HG03175 (cell line): ENCODE measurements around the gene NINL.
"Not testable (repeated sequence)": the region's sequence is repeated elsewhere in the genome, so short reads cannot be mapped to it uniquely, and the experiment has no call there.

Source experiments
- ATAC-seq: cut with Tn5 transposase; IDR thresholded peaks from one replicate; pipeline ENCODE4 v1.9.1; 2021; ENCODE audit warnings: mild to moderate bottlenecking, moderate library complexity; ENCODE audit not compliant: unreplicated experiment

The NINL gene

DNA sequence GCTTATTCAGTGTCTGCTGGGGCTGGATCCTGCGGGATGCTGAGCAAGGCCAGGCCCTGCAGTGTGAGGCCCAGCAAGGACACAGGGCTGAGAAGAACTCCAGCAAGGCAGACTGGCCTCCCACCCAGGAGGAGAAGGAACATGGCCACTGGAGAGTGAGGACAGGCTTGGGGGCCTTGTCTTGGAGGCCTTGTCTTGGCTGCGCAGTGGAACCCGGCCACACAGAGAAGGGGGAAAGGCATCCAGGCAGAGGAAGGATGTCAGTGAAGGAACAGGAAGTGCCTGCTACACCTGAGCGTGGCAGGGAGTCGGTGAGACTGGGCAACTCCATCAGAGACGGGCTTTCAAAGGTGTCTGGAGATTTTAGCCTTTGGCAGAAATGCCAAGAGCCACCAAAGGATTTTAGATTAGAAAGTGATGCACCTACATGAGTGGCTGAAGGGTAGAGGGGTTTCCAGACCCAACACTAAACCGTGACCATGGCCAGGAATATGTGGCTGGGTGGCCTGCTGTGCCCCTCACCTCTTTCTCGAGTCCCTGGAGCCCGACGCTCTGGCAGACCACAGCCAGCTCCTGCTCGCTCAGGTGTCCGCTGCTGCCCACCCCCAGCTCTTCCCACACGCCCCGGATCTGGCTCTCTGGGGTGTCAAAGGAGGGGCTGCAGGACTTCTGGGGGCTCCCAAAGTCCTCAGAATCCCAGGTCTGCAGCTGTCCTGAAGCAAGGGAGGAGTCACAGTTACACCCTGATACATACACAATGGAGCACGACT, 80.8 kb downstream of the NINL start:
- no peak for ATAC-seq

- no peak for ATAC-seq
These were observed 81.4 kb downstream of the NINL start for GRCh38 chr20:25503936-25504335.

DNA sequence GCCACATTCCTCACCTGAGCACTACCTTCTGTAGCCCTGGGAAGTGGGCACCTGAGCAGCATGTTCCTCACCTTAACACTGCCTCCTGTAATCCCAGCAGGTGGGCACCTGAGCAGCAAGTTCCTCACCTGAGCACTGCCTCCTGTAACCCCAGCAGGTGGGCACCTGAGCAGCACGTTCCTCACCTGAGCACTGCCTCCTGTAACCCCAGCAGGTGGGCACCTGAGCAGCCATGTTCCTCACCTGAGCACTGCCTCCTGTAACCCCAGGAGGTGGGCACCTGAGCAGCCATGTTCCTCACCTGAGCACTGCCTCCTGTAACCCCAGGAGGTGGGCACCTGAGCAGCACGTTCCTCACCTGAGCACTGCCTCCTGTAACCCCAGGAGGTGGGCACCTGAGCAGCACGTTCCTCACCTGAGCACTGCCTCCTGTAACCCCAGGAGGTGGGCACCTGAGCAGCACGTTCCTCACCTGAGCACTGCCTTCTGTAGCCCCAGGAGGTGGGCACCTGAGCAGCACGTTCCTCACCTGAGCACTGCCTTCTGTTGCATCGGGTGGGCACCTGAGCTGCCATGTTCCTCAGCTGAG, 82.2 kb downstream of the NINL start:
- not testable (repeated sequence) for ATAC-seq

- no peak for ATAC-seq
These were observed 84.4 kb downstream of the NINL start for GRCh38 chr20:25500880-25501351.

DNA sequence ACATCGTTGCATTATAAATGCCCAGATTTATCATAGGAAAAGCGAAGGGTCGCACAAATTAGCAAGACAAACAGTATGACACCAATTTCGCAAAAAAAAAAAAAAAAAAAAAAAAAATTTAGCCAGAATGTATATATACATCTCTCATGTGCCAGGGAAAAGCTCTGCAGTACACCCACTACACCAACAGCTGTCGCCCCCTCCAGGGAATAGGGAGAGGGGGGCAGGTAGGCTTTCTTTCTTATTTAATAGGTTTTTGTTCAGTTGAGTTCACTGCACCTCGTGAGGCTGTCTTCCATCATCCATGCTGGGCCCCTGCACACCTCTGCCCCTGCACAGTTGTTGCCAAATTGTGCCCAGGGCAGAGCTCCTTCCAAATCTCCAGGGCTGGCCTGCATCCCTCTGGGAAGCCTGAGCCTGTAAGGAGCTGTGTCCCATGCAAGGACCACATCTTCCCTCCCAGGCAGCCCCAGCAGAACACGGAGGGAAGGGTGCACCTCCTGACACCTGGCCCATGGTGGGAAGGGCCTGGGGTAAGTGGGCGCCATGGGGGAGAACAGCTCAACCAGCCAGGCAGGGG, 85.4 kb downstream of the NINL start:
- ATAC-seq = no peak

DNA sequence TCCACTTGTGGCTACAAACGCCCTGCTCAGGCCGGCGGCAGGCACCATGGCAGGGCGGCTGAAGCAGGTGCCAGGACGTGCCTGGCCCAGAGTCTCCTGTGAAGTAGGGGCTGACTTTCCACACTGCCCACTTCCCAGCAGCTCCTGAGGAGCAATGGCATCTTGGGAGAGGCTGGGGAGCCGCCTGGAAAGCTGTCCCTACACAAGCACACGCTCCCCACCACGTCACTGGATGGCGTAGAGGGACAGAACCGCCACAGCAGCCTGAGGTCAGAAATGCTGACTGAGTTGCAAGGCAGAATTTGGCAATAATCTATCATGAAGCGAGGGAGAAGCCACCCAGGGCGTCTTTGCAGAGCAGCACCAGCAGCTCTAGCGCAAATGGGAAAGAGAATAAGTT, 86.3 kb downstream of the NINL start:
- ATAC-seq = no peak

- no peak for ATAC-seq
These were observed 87.1 kb downstream of the NINL start for GRCh38 chr20:25498280-25498606.

GRCh38 chr20:25497586-25498279, 87.6 kb downstream of the NINL start:
- ATAC-seq = no peak

GRCh38 chr20:25496968-25497401, 88.3 kb downstream of the NINL start:
- ATAC-seq = no peak

DNA sequence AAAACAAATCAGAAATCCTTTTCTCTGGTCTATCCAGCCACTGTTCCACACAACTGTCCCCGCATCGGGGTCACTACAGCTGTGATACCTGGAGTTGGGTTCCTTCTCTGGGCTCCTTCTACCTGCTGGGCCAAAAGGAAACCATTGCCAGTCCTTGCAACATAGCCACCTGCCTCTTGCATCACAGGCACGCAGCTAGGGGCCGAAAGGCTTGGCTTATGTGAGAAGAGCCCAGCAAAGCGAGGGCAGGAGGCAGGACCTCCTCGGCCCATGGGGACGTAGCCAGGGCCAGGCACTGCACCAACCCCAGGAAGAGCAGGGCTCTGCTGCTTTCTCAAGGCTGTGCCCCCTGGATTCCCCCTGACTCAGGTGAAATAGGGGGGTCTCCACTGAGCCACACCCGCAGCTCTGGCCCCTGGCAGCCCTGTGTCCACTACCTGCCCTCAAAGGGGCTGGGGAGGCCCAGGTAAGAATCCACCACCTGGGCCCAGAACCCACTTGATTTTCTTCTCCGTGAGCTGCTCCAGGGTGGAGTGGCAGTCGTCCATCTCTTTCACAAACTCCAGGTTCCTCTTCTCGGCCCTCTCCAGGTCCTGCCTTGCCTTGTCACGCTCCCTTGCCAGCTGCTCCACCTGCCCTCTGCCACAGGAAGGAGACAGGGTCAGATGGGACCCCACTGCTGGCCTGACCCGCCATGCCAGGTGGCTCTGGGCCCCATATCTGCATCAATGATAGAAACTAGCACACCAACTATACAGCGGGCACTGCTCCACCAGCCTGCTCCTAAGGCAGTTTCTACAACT, 89.0 kb downstream of the NINL start:
- ATAC-seq = no peak

DNA sequence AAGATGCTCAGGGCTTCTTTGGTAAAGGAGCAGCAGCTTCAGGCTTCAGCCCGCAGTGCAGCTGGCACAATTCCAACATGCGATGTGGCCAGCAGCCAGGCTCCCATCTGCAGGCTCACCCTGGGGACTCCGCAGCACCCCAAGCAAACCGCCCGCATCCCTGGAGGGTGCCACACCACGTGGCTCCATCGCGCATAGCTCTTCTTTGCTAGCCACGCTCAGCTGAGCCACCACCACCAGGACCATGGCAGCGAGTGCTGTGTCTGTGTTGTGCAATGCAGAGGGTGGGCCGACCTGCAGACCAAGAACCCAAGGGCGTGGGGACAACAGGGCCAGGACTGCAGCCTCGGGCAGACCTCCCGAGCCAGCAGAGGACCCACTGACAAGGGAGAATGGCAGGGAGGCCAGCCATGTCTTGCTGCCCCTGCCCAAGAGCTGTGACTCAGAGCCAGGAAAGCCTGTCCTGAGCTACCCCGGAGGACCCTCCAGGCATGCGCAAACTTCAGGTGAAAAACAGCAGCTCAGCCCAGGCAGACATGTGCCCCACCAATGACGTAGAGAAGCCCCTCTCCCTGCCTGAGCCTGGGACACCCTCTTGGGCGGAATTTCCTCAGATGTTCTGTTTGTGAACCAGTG, 90.0 kb downstream of the NINL start:
- no peak for ATAC-seq

GRCh38 chr20:25494506-25495188, 90.7 kb downstream of the NINL start:
- no peak for ATAC-seq

DNA sequence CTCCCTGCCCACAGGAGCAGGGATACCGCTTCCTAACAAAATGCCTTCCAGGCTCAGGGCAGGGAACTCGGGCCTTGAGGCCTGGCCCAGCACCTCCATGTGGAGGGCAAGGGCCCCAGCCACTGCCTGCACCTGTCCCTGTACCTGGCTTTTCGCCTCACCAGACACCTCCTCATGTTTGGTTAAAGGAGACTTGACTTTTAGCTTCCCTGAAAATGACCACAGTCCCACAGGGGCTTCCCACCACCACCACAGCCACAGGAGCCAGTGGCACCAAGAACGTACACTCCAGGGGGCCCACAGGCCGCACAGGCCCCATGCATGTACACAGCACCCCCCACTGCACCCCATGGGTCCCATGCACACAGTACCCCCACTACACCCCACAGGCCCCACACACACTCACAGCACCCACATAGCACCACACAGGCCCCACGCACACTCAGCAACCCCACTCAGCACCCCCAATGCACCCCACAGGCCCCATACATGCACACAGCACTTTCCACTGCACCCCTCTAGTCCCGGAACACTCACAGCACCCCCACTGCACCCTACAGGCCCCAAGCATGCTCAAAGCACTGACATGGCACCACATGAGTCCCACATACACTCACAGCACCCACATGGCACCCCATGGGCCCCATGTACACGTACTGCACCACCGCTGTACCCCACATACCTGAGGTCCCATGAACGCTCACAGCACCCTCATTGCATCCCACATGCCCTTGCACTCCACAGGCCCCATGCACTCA, 91.4 kb downstream of the NINL start:
- ATAC-seq = no peak

GRCh38 chr20:25493137-25493536, 92.2 kb downstream of the NINL start:
- ATAC-seq = no peak

- no peak for ATAC-seq
These were observed 93.8 kb downstream of the NINL start for GRCh38 chr20:25491446-25492038.

DNA sequence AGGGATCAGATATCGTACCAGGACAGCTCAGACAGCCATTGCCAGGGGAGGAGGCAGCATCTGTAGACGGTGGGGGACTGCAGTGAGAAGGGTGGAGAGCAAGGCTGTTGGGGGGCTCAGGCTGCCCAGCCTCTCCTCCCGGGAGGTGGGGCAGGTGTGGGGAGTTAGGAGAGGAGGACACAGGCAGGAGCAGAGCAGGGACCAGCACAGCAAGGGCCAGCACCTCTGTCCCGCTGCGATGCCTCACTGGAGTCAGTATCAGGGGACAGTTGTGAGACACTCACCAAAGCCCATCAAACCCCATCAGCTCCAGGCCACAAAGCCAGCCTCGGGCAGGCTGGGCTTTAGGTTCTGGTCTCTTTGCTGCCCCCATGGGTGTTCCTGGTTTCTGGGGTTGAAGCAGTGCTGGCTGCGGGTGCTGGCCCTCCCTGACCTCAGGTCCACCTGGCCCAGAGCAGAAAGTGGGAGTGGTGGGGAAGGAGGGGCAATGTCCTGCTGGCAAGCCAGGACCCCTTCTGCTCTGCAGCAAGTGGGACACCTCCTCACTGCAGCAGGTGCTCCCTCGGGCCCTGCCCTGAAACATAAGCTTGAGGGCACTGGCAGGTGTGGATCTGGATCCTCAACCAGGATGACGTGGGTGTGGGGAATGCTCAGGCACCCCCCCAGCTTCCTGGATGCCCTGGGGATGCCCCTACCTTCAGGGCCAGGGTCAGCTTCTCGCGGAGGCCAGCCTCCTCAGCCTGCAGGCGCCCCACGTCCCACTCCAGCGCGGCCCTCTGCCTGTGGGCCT, 94.5 kb downstream of the NINL start:
- no peak for ATAC-seq

DNA sequence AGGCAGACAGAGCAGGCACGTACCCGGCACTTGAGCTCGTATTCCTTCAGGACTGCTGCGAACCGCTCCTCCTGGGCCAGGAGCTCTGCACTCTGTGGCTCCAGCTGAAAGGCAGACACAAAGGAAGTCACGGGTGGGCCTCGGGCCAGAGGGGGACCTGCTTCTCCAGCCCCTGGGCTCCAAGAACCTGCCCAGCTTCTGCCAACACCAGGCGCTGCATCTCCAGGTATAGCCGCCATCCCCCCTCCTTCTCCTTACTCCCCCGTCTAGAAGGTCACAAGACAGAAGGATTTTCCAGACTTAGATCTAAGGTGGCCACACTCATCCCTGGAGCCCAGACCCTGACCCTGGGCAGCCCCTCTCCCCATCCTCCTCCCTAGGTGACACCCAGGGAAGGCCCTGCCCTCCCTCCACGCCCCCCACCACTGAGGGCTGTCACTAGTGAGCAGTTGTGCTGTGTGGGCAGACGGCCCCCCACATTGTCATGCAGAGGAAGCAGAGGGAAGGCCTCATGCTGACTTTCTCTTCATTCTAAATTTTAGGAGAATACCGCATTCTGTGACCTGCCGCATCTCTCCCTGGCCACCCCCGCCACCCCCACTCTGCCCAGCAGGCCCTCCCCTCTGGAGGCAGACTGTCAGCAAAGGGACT, 96.0 kb downstream of the NINL start:
- no peak for ATAC-seq
